ENCODE data around the gene IFT25.
"Not testable (repeated sequence)": the region's sequence is repeated elsewhere in the genome, so short reads cannot be mapped to it uniquely, and the experiment has no call there.

The IFT25 gene

GRCh38 chr1:53927376-53927881, 18.1 kb downstream of the IFT25 start:
- no peak for DNase-seq

- no peak for DNase-seq
These were observed 25.8 kb downstream of the IFT25 start for GRCh38 chr1:53919675-53920066.

- DNase-seq, result no peak
These were observed 27.2 kb downstream of the IFT25 start for GRCh38 chr1:53918343-53918742.

- DNase-seq, result no peak
These were observed 32.0 kb downstream of the IFT25 start for GRCh38 chr1:53913352-53914033.

DNA sequence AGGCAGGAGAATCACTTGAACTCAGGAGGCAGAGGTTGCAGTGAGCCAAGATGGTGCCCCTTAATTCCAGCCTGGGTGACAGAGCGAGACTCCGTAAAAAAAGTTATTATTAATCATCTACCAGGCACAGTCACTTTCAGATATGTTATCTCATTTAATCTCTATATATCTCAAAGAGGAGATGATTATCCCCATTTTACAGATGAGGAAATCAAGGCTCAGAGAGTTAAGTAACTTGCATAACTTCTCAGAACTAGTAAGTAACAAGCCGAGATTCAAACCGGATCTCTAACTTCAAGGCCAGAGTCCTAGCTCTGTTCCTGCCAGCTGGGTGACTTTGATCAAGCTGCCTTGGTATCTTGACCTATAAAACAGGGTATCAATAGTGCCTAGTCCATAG, 34.1 kb downstream of the IFT25 start:
- DNase-seq, result no peak

DNA sequence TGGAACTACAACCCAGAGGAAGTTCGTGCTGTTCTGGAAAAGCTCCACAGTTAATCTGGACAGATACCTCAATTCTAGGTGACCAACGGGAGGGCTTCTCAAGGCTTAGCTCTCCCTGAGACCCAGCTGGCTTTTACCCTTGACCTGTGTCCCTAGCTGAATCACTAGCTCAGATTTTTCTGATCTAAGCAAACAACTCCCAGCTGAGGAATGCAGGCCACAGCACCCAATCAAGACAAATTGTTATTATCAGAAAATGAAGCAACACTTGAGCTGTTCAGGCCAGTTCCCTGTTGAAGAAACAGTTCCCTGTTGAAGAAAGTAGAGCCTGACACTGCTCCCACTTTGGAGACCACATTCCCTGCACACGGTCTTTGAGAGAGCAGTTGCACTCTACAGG, 35.6 kb downstream of the IFT25 start:
- DNase-seq, result no peak

GRCh38 chr1:53906121-53906520, 39.4 kb downstream of the IFT25 start:
- DNase-seq, result no peak

- no peak for DNase-seq
These were observed 40.0 kb downstream of the IFT25 start for GRCh38 chr1:53905509-53905908.

GRCh38 chr1:53902235-53903138, 43.0 kb downstream of the IFT25 start:
- DNase-seq, result no peak

DNA sequence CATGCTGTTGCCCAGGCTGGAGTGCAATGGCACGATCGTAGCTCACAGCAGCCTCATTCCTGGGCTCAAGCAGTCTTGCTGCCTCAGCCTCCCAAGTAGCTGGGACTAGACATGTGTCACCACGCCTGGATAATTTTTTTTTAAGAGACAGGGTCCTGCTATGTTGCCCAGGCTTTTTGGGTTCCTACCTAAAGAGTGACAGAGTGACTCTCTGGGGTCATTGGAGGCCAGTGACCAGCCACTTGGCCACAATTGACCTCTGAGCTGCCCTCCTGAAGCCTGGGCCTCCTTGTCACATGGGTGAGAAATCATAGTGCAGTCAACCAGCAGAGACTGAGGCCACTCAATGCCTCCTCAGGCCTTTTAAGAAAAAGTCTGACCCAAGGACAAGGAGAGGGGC, 45.8 kb downstream of the IFT25 start:
- no peak for DNase-seq

GRCh38 chr1:53899206-53899628, 46.3 kb downstream of the IFT25 start:
- no peak for DNase-seq

- DNase-seq, result no peak
These were observed 48.8 kb downstream of the IFT25 start for GRCh38 chr1:53896635-53897229.

- DNase-seq, result no peak
These were observed 50.1 kb downstream of the IFT25 start for GRCh38 chr1:53895421-53895820.

DNA sequence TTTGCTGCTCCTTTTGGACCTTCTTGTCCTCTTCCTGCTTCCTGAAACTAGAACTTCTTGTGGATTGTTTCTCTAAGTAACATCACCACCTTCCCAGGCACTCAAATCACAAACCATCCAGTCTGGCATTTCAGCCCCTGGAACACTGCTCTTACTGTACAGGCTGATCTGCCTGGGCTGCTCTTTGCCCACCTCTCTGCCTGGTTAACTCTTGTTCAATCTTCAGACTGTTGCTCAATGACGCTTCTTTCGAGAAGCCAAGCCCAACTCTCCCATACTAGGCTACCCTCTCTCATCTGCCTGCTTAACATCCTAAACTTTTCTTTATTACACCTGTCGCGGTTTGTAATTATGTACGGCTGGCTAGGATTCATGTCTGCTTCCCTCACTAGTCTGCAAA, 50.9 kb downstream of the IFT25 start:
- no peak for DNase-seq

GRCh38 chr1:53893999-53894636, 51.4 kb downstream of the IFT25 start, which contains the start of gene DIO1:
DIO1 (plus strand) TSS chr1:53894187; CDS start chr1:53894211, 24 bp downstream.
- no peak for DNase-seq

GRCh38 chr1:53892911-53893310, 52.6 kb downstream of the IFT25 start:
- DNase-seq, result peak; percentile 11

- DNase-seq, result no peak
These were observed 53.8 kb downstream of the IFT25 start for GRCh38 chr1:53891678-53892077.

DNA sequence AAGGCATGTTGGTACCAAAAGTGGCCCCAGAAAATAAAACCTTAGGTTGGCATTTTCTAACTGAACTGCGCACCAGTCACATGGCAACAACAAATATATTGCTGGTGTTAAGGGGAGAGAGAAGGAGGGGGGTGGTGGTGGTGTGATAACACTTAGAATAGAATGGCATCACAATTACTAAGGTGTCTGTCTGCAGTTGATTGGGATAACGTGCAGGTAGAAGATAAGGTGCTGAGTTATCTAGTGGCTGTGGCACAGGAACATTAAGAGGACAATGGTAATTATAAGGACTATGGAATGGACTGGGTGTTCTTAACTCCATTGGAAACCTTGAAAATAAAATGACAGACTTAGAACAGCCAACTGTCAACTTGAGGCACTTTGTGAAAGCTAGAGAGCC, 54.5 kb downstream of the IFT25 start:
- no peak for DNase-seq

DNA sequence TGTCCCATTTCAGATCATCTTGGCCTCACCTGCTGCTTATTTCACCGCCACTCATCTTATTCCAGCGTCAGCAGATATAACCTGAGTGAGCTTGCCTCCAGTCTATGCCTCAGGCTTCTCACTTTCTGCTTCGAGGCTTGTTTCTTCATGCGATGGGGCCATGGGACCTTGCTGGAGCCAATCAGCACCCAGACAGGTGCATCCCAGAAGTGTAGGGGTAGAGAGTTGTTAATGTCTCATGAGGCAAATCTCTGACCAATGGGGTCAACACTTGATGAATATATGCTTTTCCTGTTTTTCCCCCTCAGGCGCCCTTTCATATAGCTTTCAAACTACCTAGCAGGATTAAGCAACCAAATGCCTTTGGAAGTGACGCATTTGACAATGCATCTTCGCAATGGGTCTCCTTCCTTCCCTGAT, 55.0 kb downstream of the IFT25 start:
- DNase-seq, result no peak

- peak; percentile 68 for DNase-seq
These were observed 55.9 kb downstream of the IFT25 start, which contains the start of gene YIPF1 for GRCh38 chr1:53889304-53890298. YIPF1 (minus strand) TSS chr1:53889797; CDS start chr1:53888937, 860 bp downstream.

DNA sequence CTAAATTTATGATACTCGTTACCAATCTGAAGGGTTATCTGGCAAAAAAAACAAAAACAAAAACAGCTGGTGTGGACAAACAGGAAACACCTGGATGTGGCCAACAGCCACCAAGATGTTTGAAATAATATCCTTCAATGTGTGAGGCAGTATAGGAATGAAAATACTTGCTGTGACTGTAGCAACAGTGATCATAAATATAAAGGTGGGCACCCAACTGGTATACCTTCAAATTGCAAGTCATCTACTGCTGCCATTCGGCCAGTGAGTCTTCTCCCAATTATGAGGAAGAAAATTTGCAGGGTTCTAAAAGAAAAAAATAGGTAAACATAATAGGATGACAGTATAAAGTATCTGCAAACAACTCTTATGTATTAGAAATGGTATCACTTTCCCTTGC, 56.8 kb downstream of the IFT25 start:
- DNase-seq, result no peak

DNA sequence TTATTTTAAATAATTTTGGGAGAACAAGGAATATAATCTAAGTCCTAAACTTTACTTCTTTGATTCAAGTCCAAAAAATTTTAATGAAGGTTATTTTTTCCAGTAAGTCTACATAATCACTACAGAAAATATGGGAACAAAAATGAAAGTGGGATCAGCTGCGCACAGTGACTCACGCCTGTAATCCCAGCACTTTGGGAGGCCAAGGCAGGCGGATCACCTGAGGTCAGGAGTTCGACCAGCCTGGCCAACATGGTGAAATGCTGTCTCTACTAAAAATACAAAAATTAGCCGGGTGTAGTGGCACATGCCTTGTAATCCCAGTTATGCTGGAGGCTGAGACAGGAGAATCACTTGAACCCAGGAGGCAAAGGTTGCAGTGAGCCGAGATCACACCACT, 61.9 kb downstream of the IFT25 start:
- not testable (repeated sequence) for DNase-seq
